Rectal smooth muscle tissue (tissue), 1 donor: Measurements from ENCODE around the gene INHBB.
"Not testable (repeated sequence)": the region's sequence is repeated elsewhere in the genome, so short reads cannot be mapped to it uniquely, and the experiment has no call there.

Experiments used
- H3K27ac ChIP-seq: one replicate; pipeline ENCODE4 v1.7.0; 2013; ENCODE audit warnings: low read depth, low read length, inconsistent platforms
- H3K27me3 ChIP-seq: one replicate; pipeline ENCODE4 v1.7.0; 2013; ENCODE audit warnings: low read length; ENCODE audit not compliant: control insufficient read depth, insufficient read depth
- H3K36me3 ChIP-seq: one replicate; pipeline ENCODE4 v1.7.0; 2013; ENCODE audit warnings: low read length; ENCODE audit not compliant: control insufficient read depth, insufficient read depth
- H3K4me1 ChIP-seq: one replicate; pipeline ENCODE4 v1.7.0; 2013; ENCODE audit warnings: low read length; ENCODE audit not compliant: control insufficient read depth, insufficient read depth
- H3K4me3 ChIP-seq: one replicate; pipeline ENCODE4 v1.7.0; 2013; ENCODE audit warnings: low read length
- H3K9ac ChIP-seq: one replicate; pipeline ENCODE4 v1.7.0; 2013; ENCODE audit warnings: low read length

The INHBB gene

GRCh38 chr2:120382541-120383144, 36.7 kb downstream of the INHBB start:
- Histone ChIP-seq H3K27me3 (no peaks in the 10 kb centered on the region), H3K27ac (no peak overlapping the region), H3K4me3 (no peak overlapping the region), H3K4me1 (no peaks in the 10 kb centered on the region), H3K9ac (no peak overlapping the region), H3K36me3 (no peaks in the 10 kb centered on the region)

- no peak overlapping the region for H3K9ac ChIP-seq
- H3K4me1 ChIP-seq: no peaks in the 10 kb centered on the region
- H3K36me3 ChIP-seq: no peaks in the 10 kb centered on the region
- H3K4me3 ChIP-seq: no peak overlapping the region
- no peak overlapping the region for H3K27ac ChIP-seq
- no peaks in the 10 kb centered on the region for H3K27me3 ChIP-seq
Measured at GRCh38 chr2:120383191-120383590, 37.3 kb downstream of the INHBB start.

GRCh38 chr2:120383631-120384340, 37.9 kb downstream of the INHBB start:
- Histone ChIP-seq H3K36me3 (no peaks in the 10 kb centered on the region), H3K27me3 (no peaks in the 10 kb centered on the region), H3K4me1 (no peaks in the 10 kb centered on the region), H3K4me3 (no peak overlapping the region), H3K27ac (no peak overlapping the region), H3K9ac (no peak overlapping the region)

DNA sequence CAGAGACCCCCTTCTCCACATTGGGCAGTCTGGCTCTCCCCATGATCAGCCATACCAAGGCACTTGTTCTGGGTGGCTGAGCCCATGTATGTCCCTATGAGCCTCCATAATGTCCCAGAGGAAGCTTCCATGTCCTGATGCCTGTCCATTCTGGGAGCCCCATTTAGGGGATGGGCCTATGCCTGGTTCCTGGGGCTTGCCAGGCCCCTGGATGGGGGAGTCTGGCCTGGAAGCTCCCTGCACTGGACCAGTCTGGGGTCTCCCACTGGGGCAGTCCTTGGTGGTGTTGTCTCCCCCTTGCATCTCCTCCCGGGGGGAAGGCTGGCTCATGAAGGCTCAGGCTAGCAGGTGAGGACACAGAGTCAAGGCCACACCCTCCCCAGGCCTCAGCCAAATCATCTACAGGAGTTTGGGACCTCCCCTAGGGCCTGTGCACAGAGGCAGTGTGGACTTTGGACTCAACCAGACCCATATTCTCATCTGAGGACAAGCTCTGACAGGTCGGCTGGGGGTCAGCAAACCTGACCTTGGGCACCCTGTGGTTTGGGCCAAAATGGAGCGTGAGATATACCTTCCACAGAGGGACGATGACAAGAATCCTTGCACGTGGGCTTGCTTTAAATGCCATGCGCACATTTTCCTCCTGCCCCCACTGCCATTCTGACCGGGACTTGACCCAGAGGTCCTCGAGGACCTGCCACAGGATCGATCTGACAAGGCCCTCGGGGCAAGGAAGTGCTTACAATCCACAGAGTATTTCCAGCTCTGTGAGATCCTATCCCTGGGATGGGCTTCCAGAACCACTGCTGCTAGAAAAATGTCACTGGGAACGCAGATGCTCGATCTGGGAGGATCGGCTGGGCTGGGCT, 38.8 kb downstream of the INHBB start:
- Histone ChIP-seq H3K4me1 (no peaks in the 10 kb centered on the region), H3K9ac (no peak overlapping the region), H3K27ac (no peak overlapping the region), H3K36me3 (no peaks in the 10 kb centered on the region), H3K27me3 (peaks cover 2% of the 10 kb centered on the region), H3K4me3 (no peak overlapping the region)

GRCh38 chr2:120385355-120386127, 39.6 kb downstream of the INHBB start:
- Histone ChIP-seq H3K27ac (no peak overlapping the region), H3K36me3 (no peaks in the 10 kb centered on the region), H3K9ac (no peak overlapping the region), H3K4me3 (no peak overlapping the region), H3K27me3 (peaks cover 2% of the 10 kb centered on the region), H3K4me1 (no peaks in the 10 kb centered on the region)

GRCh38 chr2:120388222-120389035, 42.5 kb downstream of the INHBB start:
- Histone ChIP-seq H3K4me1 (no peaks in the 10 kb centered on the region), H3K36me3 (no peaks in the 10 kb centered on the region), H3K27me3 (peaks cover 2% of the 10 kb centered on the region), H3K27ac (no peak overlapping the region), H3K4me3 (no peak overlapping the region), H3K9ac (no peak overlapping the region)

DNA sequence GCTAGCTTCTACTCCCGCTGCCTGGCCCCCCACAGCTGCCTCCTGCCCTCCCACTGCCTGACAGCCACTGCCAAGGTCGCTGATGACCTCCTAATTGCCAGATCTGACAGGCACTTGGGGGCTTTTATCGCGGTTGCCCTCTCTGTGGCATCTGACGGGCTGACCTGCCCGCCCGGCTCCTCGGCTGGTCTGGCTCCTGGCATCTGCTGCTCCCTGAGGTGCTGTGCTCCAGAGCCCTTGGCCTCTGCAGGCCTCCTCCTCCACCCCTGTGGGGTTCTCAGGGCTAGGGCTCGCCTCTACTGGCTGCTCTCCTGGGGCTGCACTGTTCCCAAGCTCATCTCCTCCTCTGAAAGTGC, 43.1 kb downstream of the INHBB start:
- no peak overlapping the region for H3K9ac ChIP-seq
- no peaks in the 10 kb centered on the region for H3K36me3 ChIP-seq
- H3K4me1 ChIP-seq: no peaks in the 10 kb centered on the region
- H3K4me3 ChIP-seq: no peak overlapping the region
- no peak overlapping the region for H3K27ac ChIP-seq
- H3K27me3 ChIP-seq: peaks cover 2% of the 10 kb centered on the region

GRCh38 chr2:120390381-120391055, 44.6 kb downstream of the INHBB start:
- Histone ChIP-seq H3K27ac (no peak overlapping the region), H3K36me3 (no peaks in the 10 kb centered on the region), H3K9ac (no peak overlapping the region), H3K4me1 (no peaks in the 10 kb centered on the region), H3K4me3 (no peak overlapping the region), H3K27me3 (peaks cover 2% of the 10 kb centered on the region)

- H3K36me3 ChIP-seq, H3K27ac ChIP-seq, H3K9ac ChIP-seq, H3K27me3 ChIP-seq, H3K4me3 ChIP-seq, H3K4me1 ChIP-seq: not testable (repeated sequence)
Measured at GRCh38 chr2:120391382-120391781, 45.4 kb downstream of the INHBB start.

- peaks cover 2% of the 10 kb centered on the region for H3K27me3 ChIP-seq
- H3K27ac ChIP-seq: no peak overlapping the region
- no peaks in the 10 kb centered on the region for H3K36me3 ChIP-seq
- no peaks in the 10 kb centered on the region for H3K4me1 ChIP-seq
- no peak overlapping the region for H3K4me3 ChIP-seq
- H3K9ac ChIP-seq: no peak overlapping the region
Measured at GRCh38 chr2:120391911-120392665, 46.2 kb downstream of the INHBB start.

DNA sequence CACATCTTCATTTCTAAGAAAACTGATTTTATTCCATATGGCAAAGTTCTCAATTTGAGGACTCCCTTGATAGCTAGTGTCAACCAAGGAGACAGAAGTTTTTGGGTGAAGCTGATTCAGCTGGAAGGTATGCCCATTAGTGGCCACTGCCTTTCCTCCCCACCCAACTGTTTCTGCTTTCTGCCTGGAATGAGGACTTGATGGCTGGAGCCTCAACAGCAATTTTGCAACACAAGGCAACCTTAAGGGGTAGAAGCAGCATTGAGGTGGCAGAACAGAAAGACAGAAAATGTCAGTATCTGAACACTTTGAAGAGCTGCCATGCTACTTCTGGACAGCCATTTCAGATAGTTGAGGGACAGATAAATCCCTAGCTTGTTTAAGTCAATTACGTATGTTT, 47.0 kb downstream of the INHBB start:
- no peaks in the 10 kb centered on the region for H3K36me3 ChIP-seq
- no peak overlapping the region for H3K9ac ChIP-seq
- H3K27ac ChIP-seq: no peak overlapping the region
- H3K4me1 ChIP-seq: no peaks in the 10 kb centered on the region
- H3K4me3 ChIP-seq: no peak overlapping the region
- H3K27me3 ChIP-seq: peaks cover 2% of the 10 kb centered on the region
